Ammon's horn (tissue), 1 donor: Measurements from ENCODE around the gene CAPG.
"Not testable (repeated sequence)": the region's sequence is repeated elsewhere in the genome, so short reads cannot be mapped to it uniquely, and the experiment has no call there.

Experiments used
- DNase-seq: peaks from one replicate; pipeline ENCODE4 v3.0.0-alpha.2; 2016; ENCODE audit warnings: low spot score

The CAPG gene

GRCh38 chr2:85396531-85397470 is 13.4 kb downstream of the CAPG start:
- no peak for DNase-seq

DNA sequence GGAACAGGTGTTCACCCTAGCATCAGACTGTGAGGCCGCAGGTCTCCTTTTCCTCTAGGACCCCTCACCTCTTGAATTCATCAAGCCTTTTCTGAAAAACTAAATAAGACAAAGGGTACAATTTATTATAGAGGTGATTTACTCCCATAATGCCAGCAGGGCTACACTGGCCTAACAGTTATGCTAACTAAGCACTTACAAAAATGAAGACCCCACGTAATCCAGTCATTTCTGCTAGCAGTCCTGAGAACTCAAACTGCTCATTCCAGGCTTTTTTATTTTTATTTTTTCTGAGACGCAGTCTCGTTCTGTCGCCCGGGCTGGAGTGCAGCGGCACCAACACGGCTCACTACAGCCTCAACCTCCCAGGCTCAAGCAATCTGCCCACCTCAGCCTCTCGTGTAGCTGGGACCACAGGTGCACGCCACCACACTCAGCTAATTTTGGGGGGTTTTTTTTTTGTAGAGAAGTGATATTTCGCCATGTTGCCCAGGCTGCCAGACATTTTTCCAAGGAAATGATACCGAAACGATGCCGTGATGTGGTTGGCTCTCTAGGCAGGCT is 14.2 kb downstream of the CAPG start:
- no peak for DNase-seq

DNA sequence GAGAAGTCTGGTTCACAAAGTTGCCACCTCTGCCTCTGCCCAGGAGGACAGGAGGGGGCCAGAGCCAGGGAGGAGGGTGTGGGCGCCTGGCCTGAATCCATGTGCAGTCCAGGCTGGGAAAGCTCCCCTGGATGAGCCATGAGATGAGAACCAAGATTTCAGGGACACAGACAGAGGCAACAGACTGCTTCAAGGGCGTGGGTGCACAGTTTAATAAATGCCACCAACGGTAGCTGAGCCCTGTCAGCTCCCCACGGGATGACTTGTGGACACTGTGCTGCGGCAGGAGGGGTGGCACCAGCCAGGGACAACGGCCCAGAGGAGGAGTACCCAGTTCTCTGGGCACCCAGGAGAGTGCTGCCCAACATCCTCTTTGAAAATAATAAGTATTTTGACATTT is 15.2 kb downstream of the CAPG start:
- DNase-seq = no peak

DNA sequence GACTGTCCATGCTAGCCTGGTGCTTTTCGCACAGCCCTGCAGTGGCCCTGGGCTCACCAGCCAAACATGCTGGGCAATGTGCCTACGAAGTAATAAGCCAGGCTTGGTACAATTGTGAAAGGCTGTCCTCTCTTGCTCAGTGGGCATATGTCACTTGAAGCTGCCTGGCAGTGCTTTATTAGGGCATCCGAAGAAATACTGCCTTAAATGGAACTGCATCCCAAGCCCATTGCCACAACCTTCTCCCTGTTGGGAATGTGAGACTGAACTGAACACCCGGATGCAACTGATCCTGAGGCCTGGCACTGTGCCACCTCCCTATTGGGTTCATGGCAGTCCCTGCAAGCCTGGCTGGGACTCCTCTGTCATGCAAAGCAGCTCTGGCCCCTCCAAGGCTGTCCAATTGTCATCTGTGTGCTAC is 15.9 kb downstream of the CAPG start:
- DNase-seq = peak; percentile 88

DNA sequence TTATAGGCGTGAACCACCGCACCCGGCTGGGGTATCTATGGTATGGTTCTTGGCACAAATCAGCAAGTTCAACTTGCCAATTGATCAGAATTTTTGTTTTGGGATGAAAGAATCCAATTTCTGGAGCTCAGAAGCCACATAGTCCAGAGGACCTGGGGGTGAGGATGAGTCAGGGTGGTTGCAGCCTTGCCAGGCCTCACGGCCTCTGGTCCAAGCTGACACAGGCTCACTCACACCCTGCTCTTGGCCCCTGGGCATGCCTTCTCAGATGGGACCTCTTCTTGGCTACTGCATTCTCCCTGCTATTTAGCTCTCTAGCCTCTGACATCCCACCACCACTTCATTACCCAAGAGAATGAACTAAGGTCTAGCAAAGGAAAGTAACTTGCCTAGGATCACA is 16.3 kb downstream of the CAPG start:
- no peak for DNase-seq

DNA sequence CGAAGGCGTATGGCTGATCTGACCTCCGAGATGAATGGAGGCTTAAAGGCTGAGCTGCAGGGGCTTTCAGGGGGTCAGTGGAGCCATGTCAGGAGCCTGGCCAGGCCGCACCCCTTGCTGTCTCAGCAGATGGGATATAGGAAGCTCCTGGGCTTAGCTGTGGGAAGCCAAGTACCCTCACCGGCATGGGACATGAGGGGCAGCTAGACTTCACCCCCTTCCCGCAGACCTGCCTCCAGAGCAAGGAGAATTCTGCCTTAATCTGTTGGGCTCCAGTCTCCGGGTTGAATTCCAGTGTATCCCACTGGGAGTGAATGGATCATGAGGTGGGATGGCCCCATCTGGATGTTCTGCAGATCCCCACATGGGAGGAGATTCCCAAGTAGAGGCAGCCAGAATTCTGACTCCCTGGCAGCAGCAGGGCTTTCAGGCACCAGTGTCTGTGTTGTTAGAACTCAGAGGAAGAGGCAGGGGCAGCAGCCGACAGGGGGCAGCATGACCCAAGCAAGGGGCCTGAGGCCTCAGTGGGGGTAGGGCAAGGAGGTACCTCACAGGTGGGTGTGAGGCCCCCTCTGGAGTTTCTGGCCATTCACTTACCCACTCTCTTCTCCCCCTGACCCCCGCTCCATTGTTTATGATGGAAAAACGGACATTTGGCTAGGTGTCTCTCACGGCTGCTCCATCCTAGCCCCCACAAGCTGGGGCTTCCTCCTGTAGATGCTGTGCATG is 19.1 kb downstream of the CAPG start:
- peak; percentile 60 for DNase-seq

DNA sequence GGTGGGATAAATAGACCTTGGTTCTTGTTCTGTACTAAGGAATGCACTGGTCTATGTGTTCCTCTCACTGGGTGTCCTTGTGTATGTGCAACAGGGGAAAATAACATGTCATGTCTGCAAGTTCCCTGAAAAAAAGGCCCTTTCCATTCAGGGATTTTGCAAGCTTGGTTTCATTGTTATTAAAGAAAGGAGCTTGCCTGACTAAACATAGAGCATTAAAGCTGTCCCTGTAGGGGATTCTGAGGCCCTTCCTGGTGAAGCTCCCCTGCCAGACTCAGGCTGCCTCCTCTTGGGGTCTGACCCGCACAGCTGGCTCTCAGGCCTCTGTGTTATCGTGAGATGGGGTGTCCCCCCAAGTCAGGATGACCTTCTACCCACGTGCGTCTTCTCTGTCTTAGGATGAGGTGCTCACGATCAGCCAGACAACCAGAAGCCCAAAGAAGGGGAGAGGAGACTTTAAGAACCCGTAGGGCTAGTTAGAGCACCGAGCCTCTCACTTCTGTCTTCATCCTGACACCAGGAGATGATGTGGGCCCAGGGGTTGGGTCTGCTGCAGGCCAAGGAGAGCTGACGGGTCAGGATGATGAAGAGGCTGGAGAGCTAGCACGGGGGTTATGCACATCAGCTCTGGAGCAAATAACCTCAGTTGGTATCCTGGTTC is 21.2 kb downstream of the CAPG start:
- DNase-seq = no peak

- DNase-seq = no peak
Measured at GRCh38 chr2:85387754-85388153, 22.4 kb downstream of the CAPG start.

- no peak for DNase-seq
Measured at GRCh38 chr2:85385746-85386145, 24.4 kb downstream of the CAPG start.

GRCh38 chr2:85383850-85384249 is 26.3 kb downstream of the CAPG start:
- DNase-seq = no peak

DNA sequence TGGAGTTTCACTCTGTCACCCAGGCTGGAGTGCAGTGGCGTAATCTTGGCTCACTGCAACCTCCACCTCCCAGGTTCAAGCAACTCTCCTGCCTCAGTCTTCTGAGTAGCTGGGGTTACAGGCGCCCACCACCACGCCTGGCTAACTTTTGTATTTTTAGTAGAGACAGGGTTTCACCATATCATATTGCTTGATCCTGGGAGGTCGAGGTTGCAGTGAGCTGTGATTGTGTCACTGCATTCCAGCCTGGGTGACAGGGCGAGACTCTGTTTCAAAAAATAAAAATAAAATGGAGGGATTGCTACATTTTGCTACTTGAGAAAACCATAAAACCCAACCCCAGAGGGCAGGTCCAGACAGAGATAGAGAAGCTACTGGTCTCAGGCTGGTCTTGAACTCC is 27.0 kb downstream of the CAPG start:
- DNase-seq = not testable (repeated sequence)

DNA sequence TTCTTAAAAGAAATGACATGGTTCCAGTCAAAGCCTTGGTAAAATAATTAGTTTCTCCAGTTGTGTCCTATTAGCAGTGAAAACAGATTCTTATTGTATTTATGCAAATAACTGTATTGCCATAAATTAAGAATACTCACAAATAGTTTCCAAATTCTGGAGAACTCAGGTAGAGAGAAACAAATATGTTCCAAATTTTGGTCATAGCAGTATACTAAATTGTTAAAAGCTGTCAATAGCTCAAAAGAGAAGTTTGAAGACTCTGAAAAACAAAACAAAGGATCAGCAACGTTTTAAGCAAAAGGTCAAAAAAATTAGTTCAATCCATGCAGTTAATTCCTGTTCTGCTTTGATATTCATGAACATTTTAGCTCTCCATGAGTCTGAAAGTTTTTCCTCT is 30.1 kb downstream of the CAPG start:
- DNase-seq = no peak

- DNase-seq = no peak
Measured at GRCh38 chr2:85378257-85378656, 31.9 kb downstream of the CAPG start.

- no peak for DNase-seq
Measured at GRCh38 chr2:85377083-85377482, 33.1 kb downstream of the CAPG start.

- no peak for DNase-seq
Measured at GRCh38 chr2:85376291-85377065, 33.7 kb downstream of the CAPG start.

DNA sequence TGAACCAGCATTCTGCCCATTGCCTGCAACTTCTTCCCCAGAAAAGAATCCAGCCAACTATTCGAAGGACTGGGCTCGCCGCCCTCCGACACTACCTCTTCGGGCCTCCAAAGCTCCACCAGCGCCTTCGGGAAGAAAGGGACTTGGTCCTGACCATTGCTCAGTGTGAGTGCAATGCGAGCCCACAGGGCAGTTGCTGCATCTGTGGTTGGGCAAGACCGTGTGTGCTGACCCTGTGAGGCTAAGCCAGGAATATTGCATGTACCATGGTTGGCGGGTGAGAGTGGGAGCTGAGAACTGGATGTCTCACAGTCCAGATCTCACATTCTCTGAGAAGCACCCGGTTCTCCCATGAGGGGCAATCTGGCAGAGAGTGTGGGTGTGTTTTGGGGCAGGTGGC is 39.1 kb downstream of the CAPG start:
- no peak for DNase-seq

DNA sequence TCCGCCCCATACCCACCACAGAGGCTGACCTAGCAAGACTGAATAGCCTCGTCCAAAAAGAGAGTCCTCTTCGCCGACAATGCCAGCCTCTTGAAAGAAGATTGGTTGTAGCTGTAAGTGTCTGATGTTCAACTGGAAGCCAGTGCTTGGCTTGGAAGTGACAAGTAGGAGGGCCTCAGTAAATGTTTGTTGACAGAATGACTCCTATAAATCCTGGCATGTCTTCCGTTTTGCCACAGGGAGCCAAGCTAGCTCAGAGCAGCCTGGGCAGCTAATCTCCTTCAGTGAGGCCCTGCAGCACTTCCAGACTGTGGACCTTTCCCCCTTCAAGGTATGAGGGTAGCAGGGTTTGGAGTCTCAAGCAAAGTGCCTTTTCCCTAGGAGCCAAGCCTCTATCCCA is 40.7 kb downstream of the CAPG start:
- DNase-seq = no peak

GRCh38 chr2:85368921-85369320 is 41.2 kb downstream of the CAPG start:
- DNase-seq = no peak

DNA sequence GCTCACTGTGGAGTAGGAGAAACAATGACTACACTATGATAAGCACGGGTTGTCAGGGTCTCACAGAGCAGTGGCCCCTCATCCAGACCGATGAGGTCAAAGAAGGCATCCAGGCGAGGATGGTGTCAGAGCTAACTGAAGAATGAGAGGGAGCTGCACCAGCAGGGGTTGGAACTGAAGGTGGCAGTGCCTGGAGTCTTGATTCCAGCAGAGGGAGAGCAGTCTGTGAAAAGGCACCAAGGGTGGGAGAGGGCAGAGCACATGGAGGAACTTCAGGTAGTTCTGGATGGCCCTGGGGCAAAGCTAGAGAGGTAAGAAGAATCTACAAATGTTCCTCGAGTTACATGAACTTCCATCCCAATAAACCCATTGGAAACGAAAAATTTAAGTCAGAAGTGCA is 43.0 kb downstream of the CAPG start:
- DNase-seq = no peak

DNA sequence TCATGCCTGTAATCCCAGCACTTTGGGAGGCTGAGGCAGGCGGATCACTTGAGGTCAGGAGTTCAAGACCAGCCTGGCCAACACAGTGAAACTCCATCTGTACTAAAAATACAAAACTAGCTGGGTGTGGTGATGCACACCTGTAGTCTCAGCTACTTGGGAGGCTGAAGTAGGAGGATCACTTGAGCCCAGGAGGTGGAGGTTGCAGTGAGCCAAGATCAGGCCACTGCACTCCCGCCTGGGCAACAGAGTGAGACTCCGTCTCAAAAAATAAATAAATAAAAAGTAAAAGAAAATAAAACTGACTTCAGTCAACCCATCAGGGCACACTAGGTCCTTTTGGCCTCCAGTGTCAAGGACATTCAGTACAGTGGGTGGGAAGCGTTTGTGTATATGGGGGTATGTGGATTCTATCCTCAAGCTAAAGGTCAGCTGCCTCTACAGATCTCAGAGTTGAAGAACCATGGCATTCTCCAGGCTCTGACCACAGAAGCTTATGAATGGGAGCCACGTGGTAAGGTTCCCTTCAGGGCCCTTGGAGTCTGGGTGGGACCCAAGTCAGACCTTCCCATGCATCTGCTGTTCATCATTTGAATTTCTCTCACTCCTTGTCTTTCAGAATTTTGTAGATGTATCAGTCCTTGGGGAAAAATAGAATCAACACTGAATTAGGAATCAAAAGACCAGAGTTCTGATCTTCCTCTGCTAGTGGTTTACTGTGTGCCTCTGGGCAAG is 47.3 kb downstream of the CAPG start:
- DNase-seq = not testable (repeated sequence)

DNA sequence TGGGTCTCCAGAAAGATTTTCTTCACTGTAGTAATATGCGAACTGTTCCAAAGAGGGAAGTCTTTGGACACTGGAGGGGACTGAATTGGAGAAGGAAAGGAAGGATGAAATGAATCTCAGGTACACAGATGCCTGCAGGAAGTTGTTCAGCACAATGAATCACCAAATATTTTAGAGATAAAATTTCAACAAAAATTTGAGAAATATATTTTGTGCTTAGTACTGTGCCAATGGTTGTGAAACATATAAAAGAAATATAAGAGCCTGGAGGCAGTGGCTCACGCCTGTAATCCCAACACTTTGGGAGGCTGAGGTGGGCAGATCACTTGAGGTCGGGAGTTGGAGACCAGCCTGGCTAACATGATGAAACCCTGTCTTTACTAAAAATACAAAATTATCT is 52.4 kb downstream of the CAPG start:
- DNase-seq = no peak
